ENCODE measurements around the gene GPR142.

Gene GPR142

GRCh38 chr17:74335529-74336062, 31.7 kb upstream of the GPR142 start:
- no peak for TF ChIP-seq CTCF (IDR thresholded peaks at IDR 0.05; ENCODE audit: low read depth, low read length, missing control alignments)
- no peak for DNase-seq (ENCODE audit: low read depth)
- H3K4me3 ChIP-seq (ENCODE audit: low read depth, low read length): no peak overlapping the region

GRCh38 chr17:74336307-74336706, 31.0 kb upstream of the GPR142 start:
- TF ChIP-seq CTCF (IDR thresholded peaks at IDR 0.05; ENCODE audit: low read depth, low read length, missing control alignments): no peak
- no peak overlapping the region for H3K4me3 ChIP-seq (ENCODE audit: low read depth, low read length)
- no peak for DNase-seq (ENCODE audit: low read depth)

- DNase-seq (ENCODE audit: low read depth): no peak
- H3K4me3 ChIP-seq (ENCODE audit: low read depth, low read length): no peak overlapping the region
- no peak for TF ChIP-seq CTCF (IDR thresholded peaks at IDR 0.05; ENCODE audit: low read depth, low read length, missing control alignments)
Measured at GRCh38 chr17:74337834-74338500, 29.3 kb upstream of the GPR142 start.

- TF ChIP-seq CTCF (IDR thresholded peaks at IDR 0.05; ENCODE audit: low read depth, low read length, missing control alignments): no peak
- no peak overlapping the region for H3K4me3 ChIP-seq (ENCODE audit: low read depth, low read length)
- DNase-seq (ENCODE audit: low read depth): no peak
Measured at GRCh38 chr17:74339537-74340195, 27.6 kb upstream of the GPR142 start.

- no peak overlapping the region for H3K4me3 ChIP-seq (ENCODE audit: low read depth, low read length)
- no peak for TF ChIP-seq CTCF (IDR thresholded peaks at IDR 0.05; ENCODE audit: low read depth, low read length, missing control alignments)
- no peak for DNase-seq (ENCODE audit: low read depth)
Measured at GRCh38 chr17:74340470-74341023, 26.8 kb upstream of the GPR142 start.

- H3K4me3 ChIP-seq (ENCODE audit: low read depth, low read length): no peak overlapping the region
- DNase-seq (ENCODE audit: low read depth): no peak
- no peak for TF ChIP-seq CTCF (IDR thresholded peaks at IDR 0.05; ENCODE audit: low read depth, low read length, missing control alignments)
Measured at GRCh38 chr17:74342224-74342623, 25.1 kb upstream of the GPR142 start.

All from GM12864 (cell line).